Loucy (cell line): ENCODE measurements around the gene PLCB3.

ENCODE experiments used
- H2AFZ ChIP-seq: fragments of 200-600 bp; sonication (generic); 2 replicates; pipeline ENCODE4 v1.6.0; 2016; ENCODE audit warnings: antibody characterized with exemption, mild to moderate bottlenecking, low read length, moderate library complexity
- H3F3A ChIP-seq: fragments of 200-600 bp; 2 replicates; pipeline ENCODE4 v1.6.0; 2016; ENCODE audit warnings: antibody characterized with exemption, low read depth, mild to moderate bottlenecking
- H3K27me3 ChIP-seq: fragments of 200-600 bp; sonication (generic); 2 replicates; pipeline ENCODE4 v1.6.1; 2014; ENCODE audit warnings: low read length, mild to moderate bottlenecking; ENCODE audit not compliant: insufficient read depth, poor library complexity, severe bottlenecking
- H3K36me3 ChIP-seq: fragments of 200-600 bp; sonication (generic); 2 replicates; pipeline ENCODE4 v1.6.1; 2016; ENCODE audit warnings: low read length; ENCODE audit not compliant: insufficient read depth
- H3K4me1 ChIP-seq: fragments of 200-600 bp; sonication (generic); 2 replicates; pipeline ENCODE4 v1.5.1; 2014; ENCODE audit warnings: low read length, mild to moderate bottlenecking; ENCODE audit not compliant: insufficient read depth, poor library complexity, severe bottlenecking
- H3K4me2 ChIP-seq: fragments of 200-600 bp; sonication (generic); 2 replicates; pipeline ENCODE4 v1.6.0; 2014; ENCODE audit warnings: antibody characterized with exemption, low read length, low read depth, mild to moderate bottlenecking; ENCODE audit not compliant: poor library complexity, severe bottlenecking
- H3K4me3 ChIP-seq: fragments of 200-600 bp; sonication (generic); 2 replicates; pipeline ENCODE4 v1.5.1; 2014; ENCODE audit warnings: low read length, mild to moderate bottlenecking, mixed read lengths; ENCODE audit not compliant: poor library complexity, severe bottlenecking
- H3K79me2 ChIP-seq: fragments of 200-600 bp; sonication (generic); 2 replicates; pipeline ENCODE4 v1.6.1; 2014; ENCODE audit warnings: low read length; ENCODE audit not compliant: insufficient read depth
- H3K9ac ChIP-seq: fragments of 200-600 bp; sonication (generic); 2 replicates; pipeline ENCODE4 v1.6.0; 2014; ENCODE audit warnings: mild to moderate bottlenecking, low read depth, low read length, moderate library complexity; ENCODE audit not compliant: poor library complexity, severe bottlenecking
- H3K9me2 ChIP-seq: fragments of 200-600 bp; sonication (generic); replicated peaks from 2 replicates; pipeline ENCODE4 v1.6.1; 2016; ENCODE audit warnings: low read depth, low read length, mixed read lengths
- H3K9me3 ChIP-seq: fragments of 200-600 bp; sonication (generic); 2 replicates; pipeline ENCODE4 v1.6.1; 2014; ENCODE audit warnings: mild to moderate bottlenecking, antibody characterized with exemption, low read length, low read depth; ENCODE audit not compliant: insufficient read depth
- H4K20me1 ChIP-seq: fragments of 200-600 bp; sonication (generic); 2 replicates; pipeline ENCODE4 v1.6.0; 2014; ENCODE audit warnings: antibody characterized with exemption, low read length, mild to moderate bottlenecking; ENCODE audit not compliant: insufficient read depth, poor library complexity, severe bottlenecking
- CTCF ChIP-seq: fragments of 200-600 bp; sonication (generic); conservative IDR thresholded peaks from 2 replicates; pipeline ENCODE4 v1.5.1; 2014; ENCODE audit warnings: mild to moderate bottlenecking, antibody characterized with exemption, low read length
- EZH2phosphoT487 ChIP-seq: fragments of 200-600 bp; IDR thresholded peaks from 2 replicates; pipeline ENCODE4 v1.6.1; 2018; ENCODE audit warnings: antibody characterized with exemption, mild to moderate bottlenecking, moderate library complexity, borderline replicate concordance

Gene PLCB3

DNA sequence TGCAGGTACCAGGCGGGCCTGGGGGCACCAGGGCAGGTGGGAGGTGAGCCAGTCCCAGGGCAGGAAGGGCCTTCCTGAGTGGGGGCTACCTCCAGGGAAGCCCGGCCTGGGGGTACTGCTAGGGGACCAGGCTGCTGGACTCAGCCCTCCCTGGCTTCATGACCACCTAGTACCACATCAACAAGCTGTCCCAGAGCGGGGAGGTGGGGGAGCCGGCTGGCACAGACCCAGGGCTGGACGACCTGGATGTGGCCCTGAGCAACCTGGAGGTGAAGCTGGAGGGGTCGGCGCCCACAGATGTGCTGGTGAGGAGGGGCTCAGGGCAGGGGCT, 32.0 kb upstream of the PLCB3 start:
- Histone ChIP-seq H3K79me2 (peaks cover 1% of the 10 kb centered on the region; the same call in 1 of the 2 replicates), H3K4me1 (no peaks in the 10 kb centered on the region), H3K9me3 (no peaks in the 10 kb centered on the region), H3K9ac (no peak overlapping the region), H2AFZ (no peak overlapping the region), H4K20me1 (no peaks in the 10 kb centered on the region), H3K27me3 (no peaks in the 10 kb centered on the region), H3K9me2 (no peaks in the 10 kb centered on the region), H3K4me3 (no peak overlapping the region), H3K36me3 (peaks cover 27% of the 10 kb centered on the region; the same call in 1 of the 2 replicates), H3F3A (no peaks in the 10 kb centered on the region), H3K4me2 (no peak overlapping the region)
- no peak for TF ChIP-seq CTCF
- no peak for TF ChIP-seq EZH2phosphoT487

GRCh38 chr11:64219755-64220154, 31.6 kb upstream of the PLCB3 start:
- no peaks in the 10 kb centered on the region for H3F3A ChIP-seq
- H3K9ac ChIP-seq = no peak overlapping the region
- no peaks in the 10 kb centered on the region for H3K27me3 ChIP-seq
- H3K9me3 ChIP-seq = no peaks in the 10 kb centered on the region
- peaks cover 5% of the 10 kb centered on the region; the same call in 1 of the 2 replicates for H3K79me2 ChIP-seq
- H3K9me2 ChIP-seq = no peaks in the 10 kb centered on the region
- peaks cover 27% of the 10 kb centered on the region; the same call in 1 of the 2 replicates for H3K36me3 ChIP-seq
- peaks cover 2% of the 10 kb centered on the region for H4K20me1 ChIP-seq
- no peak overlapping the region for H3K4me2 ChIP-seq
- peaks cover 1% of the 10 kb centered on the region for H3K4me1 ChIP-seq
- H3K4me3 ChIP-seq = no peak overlapping the region
- no peak for TF ChIP-seq EZH2phosphoT487
- no peak for TF ChIP-seq CTCF
- no peak overlapping the region for H2AFZ ChIP-seq

GRCh38 chr11:64220271-64220670, 31.1 kb upstream of the PLCB3 start:
- TF ChIP-seq EZH2phosphoT487 (no peak), CTCF (no peak)
- no peaks in the 10 kb centered on the region for H3K9me3 ChIP-seq
- no peak overlapping the region for H2AFZ ChIP-seq
- peaks cover 27% of the 10 kb centered on the region; the same call in 1 of the 2 replicates for H3K36me3 ChIP-seq
- no peak overlapping the region for H3K9ac ChIP-seq
- no peak overlapping the region for H3K4me2 ChIP-seq
- H3K9me2 ChIP-seq = no peaks in the 10 kb centered on the region
- peaks cover 7% of the 10 kb centered on the region for H4K20me1 ChIP-seq
- H3K27me3 ChIP-seq = no peaks in the 10 kb centered on the region
- H3K79me2 ChIP-seq = peaks cover 11% of the 10 kb centered on the region
- H3K4me3 ChIP-seq = no peak overlapping the region
- no peaks in the 10 kb centered on the region for H3F3A ChIP-seq
- H3K4me1 ChIP-seq = peaks cover 6% of the 10 kb centered on the region
